Upper lobe of left lung (tissue), 6 donors: ENCODE results near the gene SLC25A42. TPM values are rescaled to one million over a fixed set of nuclear protein-coding genes. Genes with fewer than 3 reads are reported as not detected.
A peak's percentile ranks its signal among the peaks of the same experiment; 100 is the strongest.

Experiments used
- ATAC-seq, 2 donors: fragments of 200-7000 bp; cut with Tn5 transposase; one replicate each; pipeline ENCODE4 v1.9.1; 2022; ENCODE audit warnings: mild to moderate bottlenecking in 2 of 2, moderate library complexity in 2 of 2; ENCODE audit not compliant: low FRiP score in 2 of 2
- DNase-seq, 2 donors: peaks; one replicate each; pipeline ENCODE4 v3.0.0-alpha.2; 2019 to 2020
- H3K27ac ChIP-seq, 4 donors: fragments of 200-600 bp; sonication (generic); one replicate each; pipeline ENCODE4 v1.5.1; 2016 to 2019
- H3K27me3 ChIP-seq, 4 donors: fragments of 200-600 bp; sonication (generic); one replicate each; pipeline ENCODE4 v1.5.1; 2017 to 2019
- H3K36me3 ChIP-seq, 4 donors: fragments of 200-600 bp; sonication (generic); one replicate each; pipeline ENCODE4 v1.5.1; 2016 to 2019
- H3K4me1 ChIP-seq, 4 donors: fragments of 200-600 bp; sonication (generic); one replicate each; pipeline ENCODE4 v1.5.1; 2018 to 2019
- H3K4me3 ChIP-seq, 4 donors: fragments of 200-600 bp; sonication (generic); one replicate each; pipeline ENCODE4 v1.5.1; 2017 to 2019; ENCODE audit warnings: mild to moderate bottlenecking in 2 of 4, moderate library complexity in 1 of 4
- H3K9me3 ChIP-seq, 4 donors: fragments of 200-600 bp; sonication (generic); one replicate each; pipeline ENCODE4 v1.5.1; 2018 to 2019
- EP300 ChIP-seq, 4 donors: sonication (generic); formaldehyde crosslinking; IDR thresholded peaks; one replicate each; pipeline ENCODE4 v1.5.1; 2017; ENCODE audit warnings: antibody characterized with exemption in 4 of 4, control low read depth in 2 of 4
- POLR2A ChIP-seq, 4 donors: fragments of 450-650 bp; IDR thresholded peaks; one replicate each; pipeline ENCODE4 v1.5.1; 2016 to 2017; ENCODE audit warnings: antibody characterized with exemption in 4 of 4, mild to moderate bottlenecking in 2 of 4
- POLR2AphosphoS5 ChIP-seq, 2 donors: sonication (generic); formaldehyde crosslinking; IDR thresholded peaks; one replicate each; pipeline ENCODE4 v1.5.1; 2017; ENCODE audit warnings: antibody characterized with exemption in 2 of 2
- WGBS, 2 donors: methylation state at CpG; one replicate each; pipeline ENCODE4 v1.1.5; 2017 to 2018; 5-methylcytosine and 5-hydroxymethylcytosine counted together
- total RNA-seq, 6 donors: library from RNA; depleted of rRNA in 4 of 6; stranded (reverse); fragments of >200 nt in 4 of 6; gene quantifications; one replicate each; pipeline versions ENCODE4 v1.1.0 to v1.2.1, GENCODE V29; 2016 to 2021
- TF ChIP-seq, protein P1 (sequence below), 6 experiments: fragments of 450-650 bp in 4 of 6; fragments of 200-600 bp in 2 of 6; sonication (generic) in 2 of 6; IDR thresholded peaks; one replicate each; pipeline ENCODE4 v1.5.1; 2016 to 2019; ENCODE audit warnings: antibody characterized with exemption in 6 of 6
- donor health status: DM: no; HTN: no; CAD: no; lungs with moderate emphysema.
- donor health status: DM: no; HTN: yes; CAD: no; lungs with severe emphysema.

SLC25A42 gene
- total RNA-seq, 6 donors from 2014 or later, result 5.6 to 23.0 (median 13.6) TPM

DNA sequence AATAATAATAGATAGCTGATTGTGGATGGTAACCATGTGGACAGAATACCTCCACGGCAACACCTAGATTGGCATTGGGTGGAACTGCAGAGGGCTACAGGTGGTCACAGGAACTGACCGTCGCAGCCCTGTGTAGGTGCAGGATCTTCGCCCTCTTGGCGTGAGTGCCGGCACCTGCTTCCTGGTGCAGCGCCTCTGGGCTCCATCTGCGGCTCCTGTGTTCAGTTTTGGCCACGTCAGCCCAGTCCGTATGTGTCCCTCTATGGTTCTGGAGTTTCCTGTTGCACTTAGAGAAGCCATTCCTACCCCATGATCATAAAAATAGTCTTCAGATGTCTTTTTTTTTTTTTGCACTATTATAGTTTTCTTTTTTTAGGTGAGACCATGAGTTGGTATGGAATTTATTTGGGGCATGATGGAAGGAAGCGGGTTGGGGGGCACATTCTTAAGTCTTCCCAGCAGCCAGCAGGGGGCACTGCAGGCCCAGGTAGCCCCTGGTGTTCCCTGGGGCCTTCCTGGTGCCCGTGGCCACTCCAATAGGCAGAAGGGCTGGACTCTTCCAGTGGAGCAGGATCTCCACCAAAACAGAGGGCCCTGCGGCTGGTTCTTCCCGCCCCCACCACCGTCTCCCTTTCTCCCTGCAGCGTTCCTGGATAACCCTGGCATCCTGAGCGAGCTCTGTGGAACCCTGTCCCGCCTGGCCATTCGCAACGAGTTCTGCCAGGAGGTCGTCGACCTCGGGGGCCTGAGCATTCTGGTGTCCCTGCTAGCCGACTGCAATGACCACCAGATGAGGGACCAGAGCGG, 10.1 kb upstream of the SLC25A42 start:
- peak; percentile 58 to 78 for DNase-seq
- Histone ChIP-seq H3K36me3 (peaks cover 8 to 82% (median 51%) of the 10 kb centered on the region in 4 donors), H3K4me1 (no peaks in the 10 kb centered on the region), H3K9me3 (no peaks in the 10 kb centered on the region), H3K27me3 (no peaks in the 10 kb centered on the region), H3K4me3 (no peak overlapping the region), H3K27ac (no peak overlapping the region)
- no peak for TF ChIP-seq POLR2AphosphoS5 (IDR thresholded peaks at IDR 0.05)
- TF ChIP-seq, protein P1, sequence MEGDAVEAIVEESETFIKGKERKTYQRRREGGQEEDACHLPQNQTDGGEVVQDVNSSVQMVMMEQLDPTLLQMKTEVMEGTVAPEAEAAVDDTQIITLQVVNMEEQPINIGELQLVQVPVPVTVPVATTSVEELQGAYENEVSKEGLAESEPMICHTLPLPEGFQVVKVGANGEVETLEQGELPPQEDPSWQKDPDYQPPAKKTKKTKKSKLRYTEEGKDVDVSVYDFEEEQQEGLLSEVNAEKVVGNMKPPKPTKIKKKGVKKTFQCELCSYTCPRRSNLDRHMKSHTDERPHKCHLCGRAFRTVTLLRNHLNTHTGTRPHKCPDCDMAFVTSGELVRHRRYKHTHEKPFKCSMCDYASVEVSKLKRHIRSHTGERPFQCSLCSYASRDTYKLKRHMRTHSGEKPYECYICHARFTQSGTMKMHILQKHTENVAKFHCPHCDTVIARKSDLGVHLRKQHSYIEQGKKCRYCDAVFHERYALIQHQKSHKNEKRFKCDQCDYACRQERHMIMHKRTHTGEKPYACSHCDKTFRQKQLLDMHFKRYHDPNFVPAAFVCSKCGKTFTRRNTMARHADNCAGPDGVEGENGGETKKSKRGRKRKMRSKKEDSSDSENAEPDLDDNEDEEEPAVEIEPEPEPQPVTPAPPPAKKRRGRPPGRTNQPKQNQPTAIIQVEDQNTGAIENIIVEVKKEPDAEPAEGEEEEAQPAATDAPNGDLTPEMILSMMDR (IDR thresholded peaks at IDR 0.05), result peak; percentile 36 to 69 (median 60)
- WGBS, 2 donors, result 87 to 92% methylated on average over 25 of the region's 25 CpGs
- peak in 1 of 2 donors; percentile 62 for ATAC-seq

DNA sequence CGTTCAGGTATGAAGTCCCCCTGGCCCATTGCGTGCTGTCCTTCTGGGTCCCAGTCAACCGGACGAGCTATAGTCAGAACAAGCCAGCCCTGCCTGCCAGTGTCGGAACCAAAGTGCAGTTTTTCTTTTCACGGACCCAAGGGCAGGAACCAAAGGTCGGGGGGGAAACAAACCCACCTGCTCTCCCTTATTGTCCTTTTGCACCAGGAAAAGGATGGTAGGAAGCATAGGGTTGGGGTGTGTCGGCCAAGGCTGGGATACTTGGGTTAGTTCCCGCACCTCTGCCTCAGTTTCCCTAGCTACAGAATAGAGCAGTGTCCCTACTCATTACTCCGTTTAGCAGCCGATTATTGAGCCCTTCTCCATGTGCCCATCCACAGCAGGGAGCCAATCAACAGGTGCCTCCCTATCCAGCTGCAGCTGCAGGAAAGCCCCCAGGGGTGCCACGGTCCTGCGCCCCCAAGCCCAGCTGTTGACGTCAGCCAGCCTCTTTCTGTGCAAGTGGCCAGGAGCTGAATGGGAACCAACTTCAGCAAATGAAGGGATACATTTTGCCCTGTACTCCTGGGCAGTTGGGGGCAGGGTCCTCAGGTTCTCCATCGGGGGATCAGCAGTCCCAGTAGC, 9.4 kb upstream of the SLC25A42 start:
- Histone ChIP-seq H3K4me3 (no peak overlapping the region), H3K36me3 (peaks cover 8 to 77% (median 51%) of the 10 kb centered on the region in 4 donors), H3K9me3 (no peaks in the 10 kb centered on the region), H3K4me1 (peaks cover 0 to 3% (median 0%) of the 10 kb centered on the region in 4 donors), H3K27ac (no peak overlapping the region), H3K27me3 (no peaks in the 10 kb centered on the region)
- 95% methylated on average over 11 to 14 of the region's 15 CpGs for WGBS, 2 donors
- TF ChIP-seq EP300 (IDR thresholded peaks at IDR 0.05) (no peak), POLR2A (IDR thresholded peaks at IDR 0.05) (no peak), POLR2AphosphoS5 (IDR thresholded peaks at IDR 0.05) (no peak)
- TF ChIP-seq, protein P1 (IDR thresholded peaks at IDR 0.05), result no peak
- peak in 1 of 2 donors; percentile 33 for DNase-seq
- ATAC-seq, result no peak

DNA sequence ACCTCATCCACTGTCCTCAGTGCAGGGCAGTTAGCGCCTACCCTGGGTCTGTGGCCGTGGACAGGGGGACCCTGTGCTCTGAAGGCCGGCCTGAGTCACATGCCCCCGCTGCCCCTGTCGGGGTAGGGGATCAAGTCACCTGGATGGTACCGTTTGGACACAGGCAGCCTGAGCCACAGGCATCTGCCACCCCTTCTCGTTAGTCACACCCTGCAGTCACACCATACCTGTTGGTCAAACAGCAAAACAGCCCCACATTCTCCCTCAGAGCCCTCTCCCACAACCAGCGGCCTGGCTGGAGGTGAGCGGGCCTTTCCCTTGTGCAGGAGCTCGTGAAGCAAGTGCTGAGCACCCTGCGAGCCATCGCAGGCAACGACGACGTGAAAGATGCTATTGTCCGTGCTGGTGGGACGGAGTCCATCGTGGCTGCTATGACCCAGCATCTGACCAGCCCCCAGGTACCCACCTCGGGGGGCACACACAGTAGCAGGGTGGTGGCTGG, 8.8 kb upstream of the SLC25A42 start:
- Histone ChIP-seq H3K4me1 (peaks cover 0 to 3% (median 2%) of the 10 kb centered on the region in 4 donors), H3K27me3 (no peaks in the 10 kb centered on the region), H3K27ac (no peak overlapping the region), H3K4me3 (no peak overlapping the region), H3K9me3 (no peaks in the 10 kb centered on the region), H3K36me3 (peaks cover 8 to 72% (median 51%) of the 10 kb centered on the region in 4 donors)
- TF ChIP-seq, protein P1 (IDR thresholded peaks at IDR 0.05), result no peak
- TF ChIP-seq EP300 (IDR thresholded peaks at IDR 0.05) (no peak), POLR2AphosphoS5 (IDR thresholded peaks at IDR 0.05) (no peak), POLR2A (IDR thresholded peaks at IDR 0.05) (no peak)
- WGBS, 2 donors, result 91 to 97% methylated on average over 12 to 14 of the region's 19 CpGs
- DNase-seq (peak in 1 of 2 donors; percentile 40), ATAC-seq (no peak)

DNA sequence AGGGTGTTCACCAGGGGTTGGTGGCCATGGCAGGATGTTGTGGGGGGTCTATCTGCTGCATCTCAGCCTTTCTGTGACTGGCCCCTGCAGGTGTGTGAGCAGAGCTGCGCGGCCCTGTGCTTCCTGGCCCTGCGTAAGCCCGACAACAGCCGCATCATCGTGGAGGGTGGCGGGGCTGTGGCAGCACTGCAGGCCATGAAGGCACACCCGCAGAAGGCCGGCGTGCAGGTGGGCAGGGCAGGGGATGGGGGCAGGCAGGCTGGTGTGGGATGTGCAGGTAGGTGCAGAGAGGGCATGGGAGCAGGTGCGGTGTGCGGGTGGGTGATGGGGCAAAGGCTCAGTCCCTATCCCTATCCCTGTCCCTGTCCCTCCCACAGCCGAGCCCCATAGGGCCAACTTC, 8.1 kb upstream of the SLC25A42 start:
- Histone ChIP-seq H3K27ac (no peak overlapping the region), H3K9me3 (no peaks in the 10 kb centered on the region), H3K27me3 (no peaks in the 10 kb centered on the region), H3K4me1 (peaks cover 0 to 7% (median 2%) of the 10 kb centered on the region in 4 donors), H3K4me3 (no peak overlapping the region), H3K36me3 (peaks cover 8 to 65% (median 51%) of the 10 kb centered on the region in 4 donors)
- DNase-seq, result peak in 1 of 2 donors; percentile 72
- ATAC-seq, result no peak
- WGBS, 2 donors, result 96% methylated on average over 10 to 13 of the region's 13 CpGs
- TF ChIP-seq, protein P1 (IDR thresholded peaks at IDR 0.05), result no peak
